ENCODE results near the gene SLC22A12. TPM values are rescaled to one million over a fixed set of nuclear protein-coding genes. Genes with fewer than 3 reads are reported as not detected.

Gene SLC22A12
- total RNA-seq, 1 experiment from 2014 or later: not detected

GRCh38 chr11:64602466-64603070 is 11.5 kb downstream of the SLC22A12 start:
- no peak for DNase-seq (ENCODE audit: extremely low read depth, low read depth)

DNA sequence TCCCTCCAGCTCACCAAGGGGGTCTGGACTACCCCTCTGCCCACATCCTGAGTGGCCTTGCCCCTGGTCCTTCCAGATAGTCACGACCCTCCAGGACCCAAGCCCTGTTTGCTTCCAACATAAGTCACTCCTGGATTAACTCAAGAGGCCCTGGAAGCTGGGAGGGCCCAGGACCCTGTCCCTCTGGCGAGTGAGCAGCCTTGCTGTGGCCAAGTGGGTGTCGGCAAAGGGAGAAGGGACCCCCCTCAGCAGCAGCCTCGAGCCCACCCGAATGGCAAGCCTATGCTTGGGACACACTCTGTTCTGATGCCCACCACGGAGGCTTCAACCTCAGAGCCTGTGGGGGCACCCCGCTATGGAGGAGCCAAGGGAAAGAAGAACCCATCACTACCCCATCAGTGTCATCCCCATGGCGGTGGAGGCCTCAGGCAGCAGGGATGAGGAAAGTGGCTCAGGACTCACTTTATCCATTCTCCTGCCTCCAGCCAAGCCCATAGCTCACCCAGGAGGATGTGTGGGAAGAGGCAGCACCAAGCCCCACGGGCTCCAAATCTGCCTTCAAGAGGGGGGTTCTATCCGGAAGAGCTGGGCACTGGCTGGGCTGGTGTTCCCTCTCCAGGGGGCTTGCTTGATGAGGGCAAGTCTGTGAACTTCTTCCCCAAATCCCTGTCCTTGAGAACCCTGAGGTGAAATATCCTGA is 12.5 kb downstream of the SLC22A12 start:
- no peak for DNase-seq (ENCODE audit: extremely low read depth, low read depth)

GRCh38 chr11:64604458-64605243 is 13.6 kb downstream of the SLC22A12 start:
- no peak for DNase-seq (ENCODE audit: extremely low read depth, low read depth)

GRCh38 chr11:64605244-64605560 is 14.2 kb downstream of the SLC22A12 start:
- no peak for DNase-seq (ENCODE audit: extremely low read depth, low read depth)

DNA sequence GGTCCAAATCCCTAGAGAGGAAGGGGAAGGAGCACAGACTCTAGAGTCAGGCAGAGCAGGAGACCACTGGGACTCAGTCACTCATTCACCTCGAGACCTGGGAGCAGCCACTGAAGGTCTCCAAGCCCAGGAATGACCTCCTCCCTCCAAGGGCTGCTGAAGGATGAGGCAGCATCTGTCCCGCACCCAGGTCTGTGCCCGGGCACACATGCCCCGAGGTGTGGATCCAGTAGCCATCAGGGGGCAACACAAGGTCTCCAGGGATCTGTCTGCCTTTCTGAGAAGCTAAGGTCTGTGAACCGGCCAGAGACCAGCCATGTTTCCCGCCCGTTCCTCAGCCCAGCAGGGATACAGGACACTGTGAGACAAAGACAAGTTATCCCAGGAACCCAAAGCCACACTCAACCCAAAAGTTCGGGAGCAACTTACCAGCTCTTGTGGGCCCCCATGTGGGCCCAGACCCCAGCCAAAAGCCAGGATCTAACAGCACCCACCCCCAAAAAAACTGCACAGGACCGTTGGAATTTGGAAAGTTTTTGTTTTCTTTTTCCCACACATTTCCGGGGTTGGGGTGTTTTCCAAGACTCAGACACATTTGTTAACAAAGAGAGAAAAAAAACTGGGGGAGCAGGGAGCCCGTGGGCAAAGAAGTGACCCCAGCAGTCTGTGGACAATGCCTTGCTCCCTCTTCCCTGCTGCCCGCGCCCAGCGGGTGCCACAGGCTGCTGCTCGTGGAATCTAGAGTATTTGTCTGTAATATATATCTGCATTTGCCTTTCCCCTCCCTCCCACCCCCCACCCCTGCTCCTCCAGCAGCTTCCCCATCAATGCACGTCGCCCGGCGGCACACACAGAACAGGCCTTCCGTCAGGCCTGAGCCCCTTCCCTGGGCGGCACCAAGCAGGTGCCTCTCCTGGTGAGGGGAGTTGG is 14.9 kb downstream of the SLC22A12 start:
- DNase-seq (ENCODE audit: extremely low read depth, low read depth): no peak

- DNase-seq (ENCODE audit: extremely low read depth, low read depth): no peak
Observed at GRCh38 chr11:64606796-64607380, 15.9 kb downstream of the SLC22A12 start.

- DNase-seq (ENCODE audit: extremely low read depth, low read depth): no peak
Observed at GRCh38 chr11:64607381-64607985, 16.5 kb downstream of the SLC22A12 start.

- DNase-seq (ENCODE audit: extremely low read depth, low read depth): no peak
Observed at GRCh38 chr11:64608046-64608445, 17.0 kb downstream of the SLC22A12 start.

- DNase-seq (ENCODE audit: extremely low read depth, low read depth): no peak
Observed at GRCh38 chr11:64608636-64609035, 17.6 kb downstream of the SLC22A12 start.

DNA sequence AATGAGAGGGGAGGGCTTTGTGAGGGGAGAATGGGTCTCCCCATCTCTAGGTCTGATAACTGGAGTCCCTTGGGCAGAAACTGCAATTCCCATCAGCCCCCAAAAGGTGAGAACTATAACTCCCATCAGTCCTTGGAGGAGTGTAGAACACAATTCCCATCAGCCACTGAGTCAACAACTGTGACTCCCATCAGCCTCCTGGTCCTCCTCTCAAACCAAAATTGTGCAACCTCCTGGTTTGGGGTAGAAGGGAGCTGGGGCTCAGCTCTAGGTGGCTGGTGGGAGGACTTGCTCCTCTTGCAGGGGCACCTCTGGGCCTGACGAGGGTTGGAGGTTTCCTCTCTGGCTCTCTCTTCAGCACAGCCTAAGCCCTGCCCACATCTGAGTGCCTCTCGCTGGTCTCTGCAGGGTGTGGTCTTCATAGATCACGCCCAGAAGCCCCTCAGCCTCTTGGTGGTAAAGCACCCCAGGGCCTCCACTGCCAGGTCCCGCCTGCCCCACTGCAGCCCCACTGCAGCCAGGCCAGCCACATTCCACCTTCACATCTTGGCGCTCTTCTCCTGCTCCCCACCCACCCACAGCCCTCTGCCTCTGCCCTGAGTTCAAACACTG is 18.5 kb downstream of the SLC22A12 start:
- DNase-seq (ENCODE audit: extremely low read depth, low read depth): no peak

- no peak for DNase-seq (ENCODE audit: extremely low read depth, low read depth)
Observed at GRCh38 chr11:64610596-64610995, 19.6 kb downstream of the SLC22A12 start.

DNA sequence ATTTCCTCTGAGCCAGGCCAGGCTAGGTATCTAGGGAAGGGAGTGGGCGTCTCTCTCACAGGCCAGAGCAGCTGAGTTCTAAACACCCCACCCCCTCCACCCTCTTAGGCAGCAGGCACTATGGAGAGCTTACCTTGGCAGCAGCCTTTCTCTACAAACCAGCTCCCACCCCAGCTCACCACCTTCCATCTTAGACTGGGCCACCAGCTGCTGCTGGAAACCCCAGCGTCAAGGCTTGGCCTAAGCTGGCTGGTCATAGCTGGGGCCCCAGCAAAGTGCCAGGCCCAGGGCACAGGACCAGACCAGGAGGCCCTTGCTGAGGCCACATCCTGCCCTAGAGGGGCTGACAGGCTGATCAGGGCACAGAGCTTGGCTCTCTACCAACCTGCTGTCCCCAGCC is 20.2 kb downstream of the SLC22A12 start:
- DNase-seq (ENCODE audit: extremely low read depth, low read depth): no peak

- DNase-seq (ENCODE audit: extremely low read depth, low read depth): no peak
Observed at GRCh38 chr11:64611869-64612646, 21.0 kb downstream of the SLC22A12 start.

DNA sequence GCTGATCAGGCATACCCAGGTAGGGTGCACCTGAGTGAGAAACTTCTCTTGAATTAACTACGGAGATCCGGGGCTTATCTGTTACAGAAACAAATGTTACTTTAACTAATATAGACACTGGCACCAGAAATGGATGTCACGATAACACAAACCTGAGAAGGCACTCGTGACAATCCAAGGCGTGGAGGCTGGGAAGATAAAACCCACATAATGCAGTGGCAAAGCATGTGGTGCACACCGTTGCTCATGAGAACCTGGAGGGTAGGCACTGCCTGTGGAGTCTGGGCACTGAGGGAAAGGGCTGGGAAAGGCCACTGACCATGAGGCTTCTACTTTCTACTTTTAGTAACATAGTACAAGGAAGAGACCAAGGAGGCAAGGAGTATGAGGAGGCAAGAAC is 22.6 kb downstream of the SLC22A12 start:
- DNase-seq (ENCODE audit: extremely low read depth, low read depth): no peak

GRCh38 chr11:64614917-64615316 is 23.9 kb downstream of the SLC22A12 start:
- no peak for DNase-seq (ENCODE audit: extremely low read depth, low read depth)

- no peak for DNase-seq (ENCODE audit: extremely low read depth, low read depth)
Observed at GRCh38 chr11:64616817-64617216, 25.8 kb downstream of the SLC22A12 start.

GRCh38 chr11:64619196-64619595 is 28.2 kb downstream of the SLC22A12 start:
- DNase-seq (ENCODE audit: extremely low read depth, low read depth): no peak

DNA sequence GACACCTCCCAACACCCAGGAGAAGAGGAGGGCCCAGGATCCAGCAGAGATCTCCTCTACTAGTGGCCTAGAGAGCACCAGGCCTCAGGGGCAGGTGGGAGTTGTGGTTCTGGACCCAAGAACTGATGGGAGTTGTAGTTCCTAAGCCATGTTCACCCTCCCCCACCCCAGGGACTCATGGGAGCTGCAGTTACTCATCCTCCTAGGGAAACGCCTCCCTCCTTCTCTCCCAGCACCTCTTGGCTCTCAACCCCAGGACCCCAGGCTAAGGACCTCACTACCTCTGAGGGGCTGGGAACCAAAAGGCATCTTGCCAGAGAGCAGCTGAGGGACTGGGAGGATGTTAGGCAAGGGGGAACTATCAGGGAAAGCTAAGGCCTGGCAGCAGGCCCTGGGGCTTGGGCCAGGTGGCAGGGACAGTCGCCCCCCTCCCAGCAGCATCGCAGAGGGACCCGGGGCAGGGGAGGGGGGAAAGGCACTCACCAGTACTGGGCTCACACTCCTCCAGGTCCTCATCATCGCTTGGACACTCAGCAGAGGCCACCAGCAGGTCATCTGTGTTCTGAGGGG is 28.9 kb downstream of the SLC22A12 start:
- DNase-seq (ENCODE audit: extremely low read depth, low read depth): no peak
